Activated T-cell treated with anti-CD3 and anti-CD28 coated beads, Interleukin-2, amount 50 U/mL, for 4 hours (primary cell): ENCODE results near the gene QRFPR. TPM values are rescaled to one million over a fixed set of nuclear protein-coding genes. Genes with fewer than 3 reads are reported as not detected.
"Not testable (repeated sequence)": the region's sequence is repeated elsewhere in the genome, so short reads cannot be mapped to it uniquely, and the experiment has no call there.

Experiments used
- ATAC-seq, 2 donors: fragments of 200-7000 bp; cut with Tn5 transposase; one replicate each; pipeline ENCODE4 v1.10.0; 2021
- DNase-seq: peaks from one replicate; pipeline ENCODE4 v3.0.0-alpha.2; 2020
- H3K27me3 Mint-ChIP-seq: one replicate; pipeline ENCODE4 v1.8.0; 2021; ENCODE audit warnings: low read depth, mixed read lengths
- H3K36me3 Mint-ChIP-seq: one replicate; pipeline ENCODE4 v1.8.0; 2022; ENCODE audit warnings: mixed read lengths; ENCODE audit not compliant: insufficient read depth
- H3K4me1 Mint-ChIP-seq: one replicate; pipeline ENCODE4 v1.8.0; 2021; ENCODE audit warnings: low read depth, mixed read lengths
- H3K4me3 Mint-ChIP-seq: one replicate; pipeline ENCODE4 v1.8.0; 2021; ENCODE audit warnings: mild to moderate bottlenecking, moderate library complexity, mixed read lengths
- H3K9me3 Mint-ChIP-seq: one replicate; pipeline ENCODE4 v1.8.0; 2021; ENCODE audit warnings: mixed read lengths
- total RNA-seq, 3 donors: library from RNA; stranded (reverse); gene quantifications; one replicate each; pipeline ENCODE4 v1.2.1, GENCODE V29; 2021

Gene QRFPR
- not detected for total RNA-seq

DNA sequence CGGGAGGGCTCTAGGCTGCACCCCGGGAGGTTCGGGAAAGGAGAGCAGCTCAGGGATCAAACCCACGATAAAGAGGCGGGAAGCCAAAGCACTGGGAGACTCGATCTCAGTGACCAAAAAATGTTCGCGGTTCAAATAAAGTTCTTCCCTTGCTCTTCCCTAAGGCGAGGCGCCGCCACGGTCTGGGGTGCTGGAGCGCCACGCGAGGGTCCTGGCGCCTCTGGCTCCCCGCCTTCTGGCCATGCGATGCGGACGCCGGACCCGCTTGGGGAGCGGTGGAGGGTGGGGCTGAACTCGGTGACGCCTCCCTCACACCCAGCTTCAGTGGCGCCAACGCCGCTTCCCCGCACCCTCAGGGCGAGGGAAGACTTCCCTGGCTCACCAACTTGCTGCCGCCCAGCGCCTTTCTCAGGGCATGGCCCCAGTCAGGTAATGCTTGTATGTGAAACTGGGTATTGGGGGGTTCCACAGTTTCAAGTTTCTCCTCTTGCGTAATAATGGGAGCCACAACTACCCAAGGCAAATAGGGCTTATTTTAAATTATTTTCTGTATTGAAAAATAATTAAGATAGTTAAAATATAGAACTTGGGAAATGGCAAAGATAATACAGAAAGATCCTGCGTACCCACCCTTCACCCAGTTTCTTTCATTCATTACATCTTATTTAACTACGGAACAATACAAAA lies at the start of gene QRFPR:
TSS of gene QRFPR (minus strand) at position 243 of the 687 bp plus-strand sequence. CDS start 371 bp downstream, outside the sequence.
- Mint-ChIP-seq H3K36me3 (no peaks in the 10 kb centered on the region), H3K4me3 (peak within 1 kb of the TSS; percentile 32), H3K9me3 (no peaks in the 10 kb centered on the region), H3K4me1 (peaks cover 6% of the 10 kb centered on the region), H3K27me3 (peaks cover 66% of the 10 kb centered on the region)
- ATAC-seq: peak; percentile 29 to 38
- no peak for DNase-seq

DNA sequence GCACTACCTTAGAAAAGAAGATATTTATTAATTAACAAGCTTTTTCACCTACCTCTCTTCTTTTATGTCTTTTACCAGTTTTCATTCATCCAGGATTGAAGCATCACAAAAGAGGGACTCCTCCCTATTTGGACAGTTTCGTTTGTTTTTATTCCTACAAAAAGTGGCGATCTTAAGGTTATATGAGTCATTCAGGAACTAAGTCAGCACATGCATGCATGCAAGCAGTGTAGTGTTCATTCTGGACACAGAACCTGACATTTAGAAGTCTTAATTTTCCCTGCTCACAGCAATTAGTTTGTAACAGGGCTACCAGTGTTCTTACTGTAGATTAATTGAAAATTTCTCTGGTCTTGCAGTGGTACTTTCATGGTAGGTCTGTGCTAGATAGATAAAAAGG lies 47.9 kb upstream of the QRFPR start:
- no peaks in the 10 kb centered on the region for H3K9me3 Mint-ChIP-seq
- no peak overlapping the region for H3K4me3 Mint-ChIP-seq
- H3K36me3 Mint-ChIP-seq: no peaks in the 10 kb centered on the region
- peaks cover 11% of the 10 kb centered on the region for H3K27me3 Mint-ChIP-seq
- no peaks in the 10 kb centered on the region for H3K4me1 Mint-ChIP-seq
- ATAC-seq (no peak), DNase-seq (no peak)

- peaks cover 13% of the 10 kb centered on the region for H3K27me3 Mint-ChIP-seq
- H3K36me3 Mint-ChIP-seq: no peaks in the 10 kb centered on the region
- no peaks in the 10 kb centered on the region for H3K9me3 Mint-ChIP-seq
- ATAC-seq (no peak), DNase-seq (no peak)
- H3K4me3 Mint-ChIP-seq: no peak overlapping the region
- H3K4me1 Mint-ChIP-seq: no peaks in the 10 kb centered on the region
Measured at GRCh38 chr4:121421594-121421993, 40.8 kb upstream of the QRFPR start.

DNA sequence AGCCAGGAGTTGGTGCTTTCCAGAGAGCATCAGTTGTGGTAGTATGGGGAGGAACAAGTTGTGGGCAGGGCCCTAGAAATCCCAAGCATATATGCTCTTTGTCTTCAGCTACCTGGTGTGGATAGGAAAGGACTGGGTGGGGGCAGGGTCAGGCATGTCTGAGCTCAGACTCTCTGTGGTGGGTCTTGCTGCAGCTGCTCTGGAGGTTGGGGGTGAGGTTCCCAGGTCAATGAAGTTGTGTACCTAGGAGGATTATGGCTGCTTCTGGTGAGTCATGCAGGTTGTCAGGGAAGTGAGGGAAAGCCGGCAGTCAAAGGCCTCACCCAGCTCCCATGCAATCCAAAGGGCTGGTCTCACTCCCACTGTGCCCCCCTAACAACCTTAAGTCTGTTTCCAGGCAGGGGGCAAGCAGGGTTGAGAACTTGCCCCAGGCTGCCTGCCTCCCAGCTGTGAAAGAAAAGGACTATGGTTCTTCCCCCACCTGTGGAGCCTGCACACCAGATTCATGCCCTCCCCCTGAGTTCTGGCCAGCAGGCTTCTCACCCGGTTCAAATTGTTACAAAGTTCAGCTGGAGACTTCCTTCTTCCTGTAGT lies 30.4 kb upstream of the QRFPR start:
- ATAC-seq: no peak
- H3K27me3 Mint-ChIP-seq: peaks cover 11% of the 10 kb centered on the region
- H3K4me1 Mint-ChIP-seq: no peaks in the 10 kb centered on the region
- H3K4me3 Mint-ChIP-seq: no peak overlapping the region
- peaks cover 8% of the 10 kb centered on the region for H3K9me3 Mint-ChIP-seq
- no peak for DNase-seq
- no peaks in the 10 kb centered on the region for H3K36me3 Mint-ChIP-seq

DNA sequence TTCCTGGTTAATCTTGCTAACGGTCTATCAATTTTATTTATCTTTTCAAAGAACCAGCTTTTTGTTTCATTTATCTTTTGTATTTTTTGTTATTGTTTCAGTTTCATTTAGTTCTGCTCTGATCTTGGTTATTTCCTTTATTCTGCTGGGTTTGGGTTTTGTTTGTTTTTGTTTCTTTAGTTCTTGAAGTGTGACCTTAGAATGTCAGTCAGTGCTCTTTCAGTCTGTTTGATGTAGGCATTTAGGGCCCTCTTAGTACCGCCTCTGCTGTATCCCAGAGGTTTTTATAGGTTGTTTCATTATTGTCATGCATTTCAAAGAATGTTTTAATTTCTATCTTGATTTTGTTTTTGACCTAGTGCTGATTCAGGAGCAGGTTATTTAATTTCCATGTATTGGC lies 27.7 kb upstream of the QRFPR start:
- not testable (repeated sequence) for ATAC-seq, H3K4me3 Mint-ChIP-seq, H3K4me1 Mint-ChIP-seq, DNase-seq, H3K27me3 Mint-ChIP-seq, H3K36me3 Mint-ChIP-seq, H3K9me3 Mint-ChIP-seq

GRCh38 chr4:121400632-121401031 lies 19.8 kb upstream of the QRFPR start:
- no peak overlapping the region for H3K4me3 Mint-ChIP-seq
- DNase-seq: no peak
- H3K27me3 Mint-ChIP-seq: no peaks in the 10 kb centered on the region
- ATAC-seq: no peak
- no peaks in the 10 kb centered on the region for H3K9me3 Mint-ChIP-seq
- no peaks in the 10 kb centered on the region for H3K36me3 Mint-ChIP-seq
- H3K4me1 Mint-ChIP-seq: no peaks in the 10 kb centered on the region

GRCh38 chr4:121397941-121398601 lies 17.3 kb upstream of the QRFPR start:
- no peak for ATAC-seq
- H3K27me3 Mint-ChIP-seq: no peaks in the 10 kb centered on the region

DNA sequence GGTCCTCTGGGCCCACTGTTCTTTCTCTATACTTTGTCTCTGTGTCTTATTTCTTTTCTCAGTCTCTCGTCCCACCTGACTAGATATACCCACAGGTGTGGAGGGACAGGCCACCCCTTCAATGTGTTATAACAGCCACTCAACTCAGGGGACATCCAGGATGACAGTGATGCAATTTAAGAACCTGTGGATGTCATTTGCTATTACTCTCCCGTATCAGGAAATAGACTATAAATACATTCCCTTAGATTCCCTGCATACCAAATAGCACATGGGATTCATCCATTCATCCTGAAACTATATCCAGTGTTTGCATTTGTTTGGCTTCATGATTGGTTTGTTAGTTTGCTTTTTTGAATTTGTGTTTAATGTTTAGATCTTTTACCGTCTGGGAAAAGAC lies 16.6 kb upstream of the QRFPR start:
- Mint-ChIP-seq H3K36me3 (no peaks in the 10 kb centered on the region), H3K4me1 (no peaks in the 10 kb centered on the region), H3K27me3 (peaks cover 2% of the 10 kb centered on the region), H3K4me3 (no peak overlapping the region), H3K9me3 (no peaks in the 10 kb centered on the region)
- no peak for ATAC-seq
- DNase-seq: no peak

More at GRCh38 chr4:121397941-121398601, 17.3 kb upstream of the QRFPR start:
- no peaks in the 10 kb centered on the region for H3K9me3 Mint-ChIP-seq
- no peak for DNase-seq
- no peaks in the 10 kb centered on the region for H3K36me3 Mint-ChIP-seq
- no peak overlapping the region for H3K4me3 Mint-ChIP-seq
- no peaks in the 10 kb centered on the region for H3K4me1 Mint-ChIP-seq

- Mint-ChIP-seq H3K36me3 (no peaks in the 10 kb centered on the region), H3K27me3 (peaks cover 5% of the 10 kb centered on the region), H3K9me3 (peaks cover 4% of the 10 kb centered on the region), H3K4me1 (no peaks in the 10 kb centered on the region), H3K4me3 (no peak overlapping the region)
- ATAC-seq: no peak
- DNase-seq: no peak
Measured at GRCh38 chr4:121392426-121393086, 11.7 kb upstream of the QRFPR start.

GRCh38 chr4:121390335-121390734 lies 9.5 kb upstream of the QRFPR start:
- no peaks in the 10 kb centered on the region for H3K36me3 Mint-ChIP-seq
- no peak overlapping the region for H3K4me3 Mint-ChIP-seq
- ATAC-seq (no peak), DNase-seq (no peak)
- H3K27me3 Mint-ChIP-seq: peaks cover 18% of the 10 kb centered on the region
- H3K9me3 Mint-ChIP-seq: peaks cover 4% of the 10 kb centered on the region
- H3K4me1 Mint-ChIP-seq: no peaks in the 10 kb centered on the region

GRCh38 chr4:121379276-121379675 lies 1.5 kb downstream of the QRFPR start:
- H3K4me1 Mint-ChIP-seq: peaks cover 6% of the 10 kb centered on the region
- peaks cover 54% of the 10 kb centered on the region for H3K27me3 Mint-ChIP-seq
- DNase-seq (no peak), ATAC-seq (no peak)
- H3K9me3 Mint-ChIP-seq: no peaks in the 10 kb centered on the region
- H3K4me3 Mint-ChIP-seq: no peak overlapping the region
- no peaks in the 10 kb centered on the region for H3K36me3 Mint-ChIP-seq

DNA sequence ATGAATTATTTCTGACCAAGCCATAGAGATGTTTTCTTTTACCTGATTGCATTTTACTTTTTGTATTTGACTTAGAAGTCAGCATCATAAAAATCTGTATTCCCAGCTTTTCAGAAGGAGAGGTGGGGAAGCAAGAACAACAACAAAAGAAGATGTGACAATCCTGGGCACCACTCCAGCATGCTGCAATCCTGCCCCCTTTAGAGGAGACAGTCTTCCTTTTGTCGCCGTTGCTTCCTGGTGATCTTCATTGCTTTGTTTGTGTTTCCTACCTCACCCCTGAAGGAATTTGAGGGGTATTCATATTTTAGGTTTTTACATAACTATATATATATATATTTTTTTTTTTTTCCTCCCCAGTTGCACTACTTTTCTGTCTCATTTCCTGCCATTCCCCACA lies 3.7 kb downstream of the QRFPR start:
- H3K9me3 Mint-ChIP-seq: no peaks in the 10 kb centered on the region
- no peak overlapping the region for H3K4me3 Mint-ChIP-seq
- no peak for ATAC-seq
- no peaks in the 10 kb centered on the region for H3K36me3 Mint-ChIP-seq
- no peak for DNase-seq
- peaks cover 45% of the 10 kb centered on the region for H3K27me3 Mint-ChIP-seq
- peaks cover 6% of the 10 kb centered on the region for H3K4me1 Mint-ChIP-seq

DNA sequence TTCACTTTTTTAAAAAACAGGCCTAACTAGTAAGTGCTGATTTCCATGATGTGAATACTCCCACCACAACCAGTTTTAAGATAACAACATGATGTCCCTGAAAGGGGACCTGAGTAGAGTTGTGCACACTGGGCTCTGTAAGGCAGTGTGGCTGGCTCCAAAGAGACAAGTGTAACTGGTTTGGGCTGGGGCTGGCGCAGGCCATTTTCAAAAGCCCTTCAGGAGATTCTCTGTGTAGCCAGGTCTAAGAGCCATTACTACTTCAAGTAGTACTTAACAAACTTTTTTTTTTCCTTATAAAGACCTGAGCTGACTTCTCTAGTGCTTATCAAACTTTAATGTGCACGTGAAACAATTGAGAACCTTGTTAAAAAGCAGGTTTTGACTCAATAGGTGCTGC lies 4.3 kb downstream of the QRFPR start:
- ATAC-seq (no peak), DNase-seq (no peak)
- no peak overlapping the region for H3K4me3 Mint-ChIP-seq
- no peaks in the 10 kb centered on the region for H3K36me3 Mint-ChIP-seq
- H3K9me3 Mint-ChIP-seq: no peaks in the 10 kb centered on the region
- H3K4me1 Mint-ChIP-seq: peaks cover 6% of the 10 kb centered on the region
- H3K27me3 Mint-ChIP-seq: peaks cover 42% of the 10 kb centered on the region

DNA sequence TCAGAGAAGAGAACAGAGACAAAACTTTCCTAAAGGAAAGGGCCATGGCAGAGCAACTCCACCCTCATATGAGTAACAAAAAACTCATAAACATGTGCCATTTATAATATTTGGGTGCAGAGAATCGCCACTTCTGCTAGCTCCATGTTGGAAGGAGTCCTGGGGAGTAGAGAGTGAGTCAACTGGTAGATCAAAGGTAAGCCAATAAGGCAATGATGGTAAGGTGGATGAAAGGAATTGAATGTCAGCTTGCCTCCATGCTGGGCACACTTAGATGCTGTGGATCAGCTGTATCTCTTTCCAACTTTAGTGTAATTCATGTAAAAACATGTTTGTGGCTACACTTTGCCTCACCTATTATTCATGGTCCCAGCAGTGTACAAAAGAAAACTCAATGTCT lies 4.7 kb downstream of the QRFPR start:
- Mint-ChIP-seq H3K4me1 (peaks cover 6% of the 10 kb centered on the region), H3K4me3 (no peak overlapping the region), H3K27me3 (peaks cover 42% of the 10 kb centered on the region), H3K9me3 (no peaks in the 10 kb centered on the region), H3K36me3 (no peaks in the 10 kb centered on the region)
- DNase-seq (no peak), ATAC-seq (no peak)
